A172 (cell line): ENCODE measurements around the gene SLC36A2. TPM values are rescaled to one million over a fixed set of nuclear protein-coding genes. Genes with fewer than 3 reads are reported as not detected.
"Not testable (repeated sequence)": the region's sequence is repeated elsewhere in the genome, so short reads cannot be mapped to it uniquely, and the experiment has no call there.

Experiments
- DNase-seq: peaks from one replicate; pipeline ENCODE4 v3.0.0-alpha.2; 2015; ENCODE audit warnings: low spot score
- total RNA-seq: library from RNA; depleted of rRNA; stranded (reverse); fragments of >200 nt; shearing (Covaris generic); gene quantifications from 2 replicates; pipeline ENCODE4 v1.2.3, GENCODE V29; 2014; rRNA removed

Gene SLC36A2
- total RNA-seq: not detected in 2 replicates

- DNase-seq: no peak
These were observed at the start of gene SLC36A2 for GRCh38 chr5:151347369-151347768. Gene SLC36A2 (minus strand): TSS chr5:151347559. CDS start chr5:151347460, 99 bp downstream.

GRCh38 chr5:151388960-151389359 lies 41.6 kb upstream of the SLC36A2 start:
- no peak for DNase-seq

GRCh38 chr5:151384106-151384505 lies 36.7 kb upstream of the SLC36A2 start:
- peak; percentile 63 for DNase-seq

GRCh38 chr5:151383011-151383410 lies 35.7 kb upstream of the SLC36A2 start:
- DNase-seq: no peak

GRCh38 chr5:151382576-151382975 lies 35.2 kb upstream of the SLC36A2 start:
- DNase-seq: no peak

- DNase-seq: no peak
These were observed 34.5 kb upstream of the SLC36A2 start for GRCh38 chr5:151381899-151382298.

GRCh38 chr5:151378616-151379015 lies 31.3 kb upstream of the SLC36A2 start:
- no peak for DNase-seq

GRCh38 chr5:151374539-151374938 lies 27.2 kb upstream of the SLC36A2 start:
- no peak for DNase-seq

- DNase-seq: not testable (repeated sequence)
These were observed 19.7 kb upstream of the SLC36A2 start for GRCh38 chr5:151367038-151367437.

GRCh38 chr5:151363673-151364072 lies 16.3 kb upstream of the SLC36A2 start:
- no peak for DNase-seq

GRCh38 chr5:151362970-151363369 lies 15.6 kb upstream of the SLC36A2 start:
- DNase-seq: no peak

- no peak for DNase-seq
These were observed 12.0 kb upstream of the SLC36A2 start for GRCh38 chr5:151359391-151359790.

- DNase-seq: no peak
These were observed 10.4 kb upstream of the SLC36A2 start for GRCh38 chr5:151357792-151358191.

- no peak for DNase-seq
These were observed 9.7 kb upstream of the SLC36A2 start for GRCh38 chr5:151357097-151357496.

- DNase-seq: no peak
These were observed 4.3 kb upstream of the SLC36A2 start for GRCh38 chr5:151351671-151352070.

- no peak for DNase-seq
These were observed 1.4 kb upstream of the SLC36A2 start for GRCh38 chr5:151348789-151349188.

GRCh38 chr5:151345808-151346478 lies 1.4 kb downstream of the SLC36A2 start:
- peak; percentile 13 for DNase-seq

GRCh38 chr5:151345187-151345807 lies 2.1 kb downstream of the SLC36A2 start:
- no peak for DNase-seq

GRCh38 chr5:151344088-151344487 lies 3.3 kb downstream of the SLC36A2 start:
- DNase-seq: no peak

- no peak for DNase-seq
These were observed 7.4 kb downstream of the SLC36A2 start for GRCh38 chr5:151340004-151340403.

GRCh38 chr5:151338734-151339133 lies 8.6 kb downstream of the SLC36A2 start:
- DNase-seq: no peak

- DNase-seq: no peak
These were observed 14.5 kb downstream of the SLC36A2 start for GRCh38 chr5:151332857-151333256.

- no peak for DNase-seq
These were observed 18.6 kb downstream of the SLC36A2 start for GRCh38 chr5:151328734-151329133.

- no peak for DNase-seq
These were observed 19.8 kb downstream of the SLC36A2 start for GRCh38 chr5:151327585-151327984.
